ENCODE data around the gene PATZ1. TPM values are rescaled to one million over a fixed set of nuclear protein-coding genes. Genes with fewer than 3 reads are reported as not detected.
A peak's percentile ranks its signal among the peaks of the same experiment; 100 is the strongest.
"Not testable (repeated sequence)": the region's sequence is repeated elsewhere in the genome, so short reads cannot be mapped to it uniquely, and the experiment has no call there.

PATZ1 gene, protein sequence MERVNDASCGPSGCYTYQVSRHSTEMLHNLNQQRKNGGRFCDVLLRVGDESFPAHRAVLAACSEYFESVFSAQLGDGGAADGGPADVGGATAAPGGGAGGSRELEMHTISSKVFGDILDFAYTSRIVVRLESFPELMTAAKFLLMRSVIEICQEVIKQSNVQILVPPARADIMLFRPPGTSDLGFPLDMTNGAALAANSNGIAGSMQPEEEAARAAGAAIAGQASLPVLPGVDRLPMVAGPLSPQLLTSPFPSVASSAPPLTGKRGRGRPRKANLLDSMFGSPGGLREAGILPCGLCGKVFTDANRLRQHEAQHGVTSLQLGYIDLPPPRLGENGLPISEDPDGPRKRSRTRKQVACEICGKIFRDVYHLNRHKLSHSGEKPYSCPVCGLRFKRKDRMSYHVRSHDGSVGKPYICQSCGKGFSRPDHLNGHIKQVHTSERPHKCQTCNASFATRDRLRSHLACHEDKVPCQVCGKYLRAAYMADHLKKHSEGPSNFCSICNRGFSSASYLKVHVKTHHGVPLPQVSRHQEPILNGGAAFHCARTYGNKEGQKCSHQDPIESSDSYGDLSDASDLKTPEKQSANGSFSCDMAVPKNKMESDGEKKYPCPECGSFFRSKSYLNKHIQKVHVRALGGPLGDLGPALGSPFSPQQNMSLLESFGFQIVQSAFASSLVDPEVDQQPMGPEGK
- 15.0 TPM for polyA plus RNA-seq (2013, experiment 1 of 2; ENCODE audit: insufficient read length)
- 8.7 TPM for polyA plus RNA-seq (2013, experiment 2 of 2; ENCODE audit: insufficient read length)

DNA sequence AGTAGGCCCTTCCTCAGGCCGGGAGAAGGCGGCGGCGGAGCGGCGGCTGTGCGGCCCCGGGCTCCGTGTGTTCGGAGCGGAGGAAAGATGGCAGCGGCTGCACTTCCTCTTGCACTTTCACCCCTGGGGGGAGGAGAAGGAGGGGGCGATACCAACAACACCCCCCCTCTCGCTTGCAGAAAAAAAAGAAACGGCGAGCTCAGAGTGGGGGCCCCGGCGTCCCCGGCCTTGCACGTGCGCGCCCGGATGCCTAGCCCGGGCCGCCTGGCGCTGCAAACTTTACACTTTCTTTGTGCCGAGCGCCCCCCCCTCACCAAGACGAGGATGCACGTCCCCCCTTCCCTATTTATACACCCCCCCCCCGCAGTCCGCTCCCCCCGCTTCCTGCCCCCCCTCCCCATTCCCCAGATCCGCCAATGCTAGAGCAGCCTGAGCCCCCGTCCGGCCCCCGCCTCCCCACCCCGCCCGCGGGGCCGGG, at the start of gene PATZ1:
Gene PATZ1, minus strand, starts transcription at position 92 of the 478 bp plus-strand sequence. CDS start 744 bp downstream, outside the sequence.
- peak; percentile 79 for DNase-seq

DNA sequence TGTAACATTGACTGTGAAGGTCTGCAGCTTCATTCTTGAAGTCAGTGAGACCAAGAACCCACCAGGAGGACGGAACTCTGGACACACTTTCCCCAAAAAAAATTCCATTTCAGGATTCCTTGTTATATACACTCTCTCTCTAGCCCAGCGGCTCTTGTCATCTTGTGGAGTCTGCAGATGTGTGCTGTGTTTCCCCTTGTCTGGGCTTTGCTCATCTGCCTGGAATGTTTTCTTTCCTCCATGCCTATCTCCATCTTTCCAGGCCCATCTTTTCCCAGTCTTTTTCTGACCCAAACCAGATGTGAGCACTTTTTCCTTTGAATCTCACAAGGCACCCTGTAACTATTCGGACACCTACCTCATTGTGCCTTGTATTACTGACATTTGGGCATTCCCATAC, 48.2 kb upstream of the PATZ1 start:
- DNase-seq, result peak; percentile 81

DNA sequence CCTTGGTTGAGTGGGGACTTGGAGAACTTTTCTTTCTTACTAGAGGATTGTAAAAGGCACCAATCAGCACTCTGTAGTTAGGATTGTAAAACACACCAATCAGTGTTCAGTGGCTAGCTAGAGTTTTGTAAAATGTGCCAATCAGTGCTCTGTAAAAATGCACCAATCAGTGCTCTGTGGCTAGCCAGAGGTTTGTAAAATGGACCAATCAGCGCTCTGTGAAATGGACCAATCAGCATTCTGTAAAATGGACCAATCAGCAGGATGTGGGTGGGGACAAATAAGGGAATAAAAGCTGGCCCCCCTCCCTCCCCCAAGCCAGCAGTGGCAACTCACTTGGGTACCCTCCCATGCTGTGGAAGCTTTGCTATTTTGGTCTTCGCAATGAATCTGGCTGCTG, 47.7 kb upstream of the PATZ1 start:
- DNase-seq, result peak; percentile 19

DNA sequence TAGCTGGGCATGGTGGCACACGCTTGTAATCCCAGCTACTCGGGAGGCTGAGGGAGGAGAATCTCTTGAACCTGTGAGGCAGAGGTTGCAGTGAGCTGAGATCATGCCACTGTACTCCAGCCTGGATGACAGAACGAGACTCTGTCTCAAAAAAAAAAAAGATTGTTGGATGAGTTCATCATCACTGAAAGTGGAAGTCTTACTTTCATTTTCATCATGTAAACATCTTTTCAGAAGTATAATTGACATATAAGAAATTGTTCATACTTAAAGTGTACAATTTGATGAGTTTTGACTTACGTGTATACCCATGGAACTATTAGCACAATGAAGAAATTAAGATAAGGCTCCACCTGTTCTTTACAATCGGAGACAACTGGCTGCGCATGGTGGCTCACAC, 32.5 kb upstream of the PATZ1 start:
- DNase-seq, result not testable (repeated sequence)

DNA sequence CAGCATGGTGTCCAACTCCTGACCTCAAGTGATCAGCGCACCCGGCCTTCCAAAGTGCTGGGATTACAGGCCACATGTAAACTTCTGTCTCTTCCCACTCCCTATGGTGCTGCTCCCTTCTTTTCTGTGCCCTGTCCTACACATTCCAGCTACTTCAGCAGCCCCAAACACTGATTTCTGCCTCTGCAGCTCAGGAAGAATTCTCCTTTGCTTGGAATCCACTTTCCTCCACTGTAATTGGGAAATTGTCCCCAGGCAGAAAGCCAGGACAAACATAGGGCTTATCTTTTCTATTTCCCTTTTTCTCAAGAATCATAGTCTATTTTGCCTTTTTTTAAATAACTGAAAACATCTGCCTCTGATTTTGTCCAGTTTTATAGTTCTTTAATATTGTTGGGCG, 32.0 kb upstream of the PATZ1 start:
- DNase-seq, result peak; percentile 56

DNA sequence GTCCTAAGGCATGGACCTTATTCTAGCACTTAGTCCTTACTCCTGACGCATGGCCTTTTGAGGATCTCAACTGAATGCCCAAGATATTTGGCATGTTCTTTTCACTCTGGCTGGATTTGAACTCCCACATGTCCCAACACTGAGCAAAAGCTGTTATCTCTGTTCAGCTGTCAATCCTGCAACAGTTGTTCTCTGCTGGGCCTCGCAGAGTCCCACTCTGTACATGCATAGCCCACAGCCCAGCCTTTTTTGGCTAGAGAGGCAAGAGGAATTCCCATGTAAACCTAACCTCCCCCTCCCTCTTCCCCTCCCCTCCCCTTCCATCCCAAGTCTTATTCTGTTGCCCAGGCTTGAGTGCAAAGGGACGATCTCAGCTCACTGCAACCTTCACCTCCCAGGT, 31.5 kb upstream of the PATZ1 start:
- DNase-seq, result no peak

DNA sequence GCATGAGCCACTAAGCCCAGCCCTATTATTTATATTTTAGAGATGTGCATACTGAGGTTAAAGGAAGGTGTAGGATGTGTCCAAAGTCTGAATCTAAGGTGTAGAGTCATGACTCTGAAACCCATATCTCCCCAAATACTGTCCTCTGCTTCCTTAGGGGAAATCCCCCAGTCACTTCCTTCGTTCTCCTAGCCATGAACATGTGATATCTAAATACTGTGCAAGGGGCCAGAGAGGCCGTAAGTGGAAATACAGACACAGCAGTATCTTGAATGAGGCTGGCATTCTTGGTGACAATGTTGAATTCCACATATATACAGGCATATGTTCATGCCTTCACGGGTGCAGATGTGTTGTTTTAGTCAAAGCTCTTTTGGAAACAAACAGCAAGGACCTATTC, 21.3 kb upstream of the PATZ1 start:
- no peak for DNase-seq

DNA sequence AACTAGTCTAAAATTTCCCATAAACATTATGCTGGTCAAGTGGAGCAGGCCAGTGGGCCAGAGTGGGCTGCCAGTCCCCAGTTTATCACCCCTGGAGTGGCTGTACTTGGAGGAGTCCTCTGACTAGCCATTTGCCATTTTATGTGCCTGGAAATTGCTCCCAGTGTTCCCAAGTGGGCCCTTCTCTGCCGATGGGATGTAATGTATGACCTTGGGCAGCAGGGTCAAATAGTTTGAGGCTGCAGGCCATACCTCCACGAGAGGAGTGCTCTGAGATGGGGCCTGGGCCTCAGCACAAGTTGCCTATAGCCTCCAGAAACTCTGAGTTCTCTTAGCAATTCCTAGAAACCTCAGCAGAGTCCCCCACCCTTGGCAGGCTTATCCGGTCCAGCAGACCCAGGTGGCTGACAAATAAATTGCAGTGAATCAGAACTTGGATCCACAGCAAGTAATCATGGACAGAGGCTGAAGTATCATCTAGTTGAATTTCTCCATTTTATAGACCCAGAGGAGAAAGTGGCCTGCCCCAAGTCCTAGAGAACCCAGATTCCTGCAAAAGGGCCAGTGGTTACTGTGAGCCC, 17.8 kb upstream of the PATZ1 start:
- DNase-seq, result no peak

DNA sequence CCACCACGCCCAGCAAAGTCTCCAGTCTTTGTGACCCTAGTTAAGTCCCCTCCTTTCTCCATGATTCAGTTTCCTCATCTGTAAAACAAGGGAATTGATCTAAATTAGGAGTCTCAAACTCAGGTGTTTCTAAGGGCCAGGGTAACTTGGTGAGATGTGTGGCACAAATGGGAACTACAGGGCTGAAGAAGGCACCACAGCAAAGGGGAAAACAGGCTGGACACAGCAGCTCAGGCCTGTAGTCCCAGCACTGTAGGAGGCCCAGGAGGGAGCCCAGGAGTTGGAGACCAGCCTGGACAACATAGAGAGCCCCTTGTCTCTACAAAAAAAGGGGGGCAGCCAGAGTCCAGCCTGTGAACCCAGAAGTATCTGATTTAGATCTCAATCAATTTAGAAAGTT, 15.6 kb upstream of the PATZ1 start:
- DNase-seq, result no peak

DNA sequence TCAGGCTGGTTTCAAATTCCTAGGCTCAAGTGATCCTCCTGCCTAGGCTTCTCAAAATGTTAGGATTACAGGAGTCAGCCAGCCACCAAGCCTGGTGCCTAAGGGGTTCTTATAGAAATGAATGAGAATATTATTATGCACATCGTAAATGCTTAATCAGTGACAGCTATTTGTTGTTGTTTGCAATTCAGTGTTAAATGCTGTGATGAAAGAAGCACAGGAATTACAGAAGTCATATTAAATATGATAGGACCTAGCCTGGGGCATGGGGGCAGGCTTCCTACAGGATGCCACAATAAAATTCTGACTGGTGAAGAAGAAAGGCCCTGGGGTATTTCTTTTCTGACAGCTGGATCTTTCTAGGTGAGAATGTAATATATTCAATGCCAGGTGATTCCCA, 13.9 kb upstream of the PATZ1 start:
- no peak for DNase-seq

DNA sequence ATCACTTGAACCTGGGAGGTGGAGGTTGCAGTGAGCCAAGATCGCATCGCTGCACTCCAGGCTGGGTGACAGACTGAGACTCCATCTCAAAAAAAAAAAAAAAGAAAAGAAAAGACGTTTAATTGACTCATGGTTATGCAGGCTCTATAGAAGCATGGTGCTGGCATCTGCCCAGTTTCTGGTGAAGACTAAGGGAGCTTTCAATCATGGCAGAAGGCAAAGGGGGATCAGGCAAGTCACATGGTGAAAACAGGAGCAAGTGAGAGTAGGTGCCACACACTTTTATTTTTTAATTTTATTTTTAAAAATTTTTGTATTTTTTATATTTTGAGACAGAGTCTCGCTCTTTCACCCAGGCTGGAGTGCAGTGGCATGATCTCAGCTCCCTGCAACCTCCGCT, 8.4 kb upstream of the PATZ1 start:
- DNase-seq, result no peak

DNA sequence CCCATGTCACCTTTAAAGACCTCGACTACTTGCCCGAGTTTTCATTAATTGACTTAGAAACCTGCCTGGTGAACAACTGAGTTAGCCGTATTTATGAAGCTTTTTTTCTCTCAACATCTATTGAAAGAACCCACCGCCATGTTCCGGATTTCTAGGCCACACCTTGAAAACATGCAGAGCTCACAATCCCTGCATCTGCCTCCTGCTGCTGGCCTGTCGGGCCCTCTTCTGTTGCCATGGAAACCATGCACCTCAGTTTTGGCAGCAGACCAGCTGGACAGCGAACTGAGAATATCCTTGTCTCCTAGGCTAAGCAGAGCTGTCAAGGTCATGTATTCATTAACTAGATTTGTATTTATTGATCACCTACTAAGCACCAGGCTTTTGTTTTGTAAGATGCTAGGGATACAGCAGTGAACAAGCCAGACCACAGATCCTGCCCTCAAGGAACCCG, 4.3 kb upstream of the PATZ1 start:
- DNase-seq, result peak; percentile 27

DNA sequence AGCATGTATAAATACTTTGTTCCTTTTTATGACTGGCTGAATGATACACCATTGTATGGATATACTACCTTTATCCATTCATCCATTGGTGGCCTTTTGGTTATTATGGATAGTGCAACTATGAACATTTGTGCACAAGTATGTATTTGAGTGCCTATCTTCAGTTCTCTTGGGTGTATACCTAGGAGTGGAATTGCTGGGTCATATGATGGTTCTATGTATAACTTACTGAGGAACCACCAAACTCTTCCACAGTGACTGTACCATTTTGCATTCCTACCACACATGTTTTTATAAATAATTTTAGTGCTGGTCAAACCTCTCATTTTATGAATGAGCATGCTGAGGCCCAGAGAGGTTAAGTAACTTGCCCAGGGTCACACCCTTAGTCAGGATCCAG, 3.8 kb upstream of the PATZ1 start:
- DNase-seq, result no peak

DNA sequence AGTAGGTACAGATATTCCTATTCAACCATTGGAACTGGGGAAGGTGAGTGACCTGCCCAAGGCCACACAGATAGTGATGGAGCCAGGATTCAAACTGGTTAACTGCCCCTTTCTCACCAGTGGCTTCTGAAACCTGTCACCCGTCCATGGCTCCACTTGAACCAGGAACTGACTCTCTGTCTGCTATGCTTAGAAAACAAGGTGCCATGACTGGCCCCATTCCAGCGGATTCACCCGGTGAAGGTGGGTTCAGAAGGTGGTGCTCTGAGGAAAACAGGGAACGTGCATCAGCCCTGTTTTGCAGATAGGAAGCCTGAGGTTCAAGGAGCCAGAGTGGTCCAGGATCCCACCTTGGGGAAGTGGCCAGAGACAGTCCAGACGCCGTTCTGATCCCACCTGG, 2.6 kb upstream of the PATZ1 start:
- no peak for DNase-seq

DNA sequence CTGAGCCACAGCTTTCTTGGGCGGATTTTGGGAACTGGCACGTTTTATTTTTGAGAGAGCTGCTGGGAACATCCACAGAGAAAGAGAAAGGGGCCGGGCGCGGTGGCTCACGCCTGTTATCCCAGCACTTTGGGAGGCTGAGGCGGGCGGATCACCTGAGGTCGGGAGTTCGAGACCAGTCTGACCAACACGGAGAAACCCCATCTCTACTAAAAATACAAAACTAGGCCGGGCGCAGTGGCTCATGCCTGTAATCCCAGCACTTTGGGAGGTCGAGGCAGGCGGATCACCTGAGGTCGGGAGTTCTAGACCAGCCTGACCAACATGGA, 1.8 kb upstream of the PATZ1 start:
- DNase-seq, result not testable (repeated sequence)

DNA sequence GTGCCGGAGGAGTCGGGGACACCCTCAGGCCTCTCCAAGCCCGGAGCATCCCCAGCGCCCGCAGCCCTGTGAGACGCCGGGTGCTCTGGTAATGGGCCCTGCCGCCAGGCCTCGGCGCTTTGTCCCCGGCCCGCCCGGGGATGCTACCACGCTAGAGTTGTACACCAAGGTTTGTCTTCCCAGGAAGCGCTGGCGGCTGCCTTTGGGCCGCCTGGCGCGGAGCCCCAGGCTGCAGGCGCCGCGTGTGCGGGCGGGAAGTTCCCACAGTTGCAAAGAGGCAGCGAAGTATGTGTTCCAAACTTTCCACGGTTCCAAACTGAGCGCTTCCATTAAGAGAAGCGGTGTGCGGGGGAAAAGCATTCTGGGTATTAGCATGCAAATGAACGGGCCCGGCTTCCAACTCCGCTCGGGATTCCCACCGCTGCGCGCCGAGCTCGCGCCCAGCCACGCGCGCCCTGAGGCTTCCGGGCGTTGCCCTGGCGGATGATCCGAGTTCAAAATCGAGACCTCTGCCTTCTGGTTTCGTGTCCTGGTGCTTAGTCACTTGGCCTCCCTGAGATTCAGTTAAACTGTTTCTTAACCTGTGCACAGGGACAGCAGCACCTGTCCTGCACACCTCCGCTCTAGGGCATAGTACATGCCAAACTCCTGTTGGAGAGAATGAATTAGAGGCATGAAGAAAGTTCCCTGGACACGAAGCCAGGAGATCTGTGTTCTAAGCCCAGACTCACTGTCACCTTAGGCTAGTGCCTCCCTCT, 1.3 kb upstream of the PATZ1 start:
- DNase-seq, result peak; percentile 68

DNA sequence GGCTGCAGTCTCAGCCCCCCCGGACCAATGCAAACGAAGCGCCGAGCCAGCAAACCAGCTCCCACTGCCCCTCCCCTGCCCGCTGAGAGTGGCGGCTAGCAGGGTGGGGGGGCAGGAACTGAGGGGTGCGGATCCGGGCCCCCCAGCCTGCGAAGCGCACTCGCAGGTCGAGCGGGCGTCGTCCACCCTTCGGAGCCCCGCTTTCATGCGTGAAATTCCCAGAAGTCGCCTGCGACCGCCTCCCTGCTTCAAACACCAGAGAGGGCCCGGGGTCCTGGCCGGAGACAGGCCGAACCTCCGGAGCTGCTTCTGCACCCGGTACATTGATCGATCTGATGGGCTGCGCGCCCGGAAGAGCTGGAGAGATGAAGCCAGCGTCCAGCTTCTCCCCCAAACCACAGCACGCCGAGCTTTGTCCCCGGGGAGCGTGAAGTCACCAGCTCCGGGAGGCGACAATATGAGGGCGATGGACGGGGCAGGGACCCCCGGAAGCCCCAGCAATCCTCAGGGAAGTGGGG, 646 bp upstream of the PATZ1 start:
- DNase-seq, result peak; percentile 44

DNA sequence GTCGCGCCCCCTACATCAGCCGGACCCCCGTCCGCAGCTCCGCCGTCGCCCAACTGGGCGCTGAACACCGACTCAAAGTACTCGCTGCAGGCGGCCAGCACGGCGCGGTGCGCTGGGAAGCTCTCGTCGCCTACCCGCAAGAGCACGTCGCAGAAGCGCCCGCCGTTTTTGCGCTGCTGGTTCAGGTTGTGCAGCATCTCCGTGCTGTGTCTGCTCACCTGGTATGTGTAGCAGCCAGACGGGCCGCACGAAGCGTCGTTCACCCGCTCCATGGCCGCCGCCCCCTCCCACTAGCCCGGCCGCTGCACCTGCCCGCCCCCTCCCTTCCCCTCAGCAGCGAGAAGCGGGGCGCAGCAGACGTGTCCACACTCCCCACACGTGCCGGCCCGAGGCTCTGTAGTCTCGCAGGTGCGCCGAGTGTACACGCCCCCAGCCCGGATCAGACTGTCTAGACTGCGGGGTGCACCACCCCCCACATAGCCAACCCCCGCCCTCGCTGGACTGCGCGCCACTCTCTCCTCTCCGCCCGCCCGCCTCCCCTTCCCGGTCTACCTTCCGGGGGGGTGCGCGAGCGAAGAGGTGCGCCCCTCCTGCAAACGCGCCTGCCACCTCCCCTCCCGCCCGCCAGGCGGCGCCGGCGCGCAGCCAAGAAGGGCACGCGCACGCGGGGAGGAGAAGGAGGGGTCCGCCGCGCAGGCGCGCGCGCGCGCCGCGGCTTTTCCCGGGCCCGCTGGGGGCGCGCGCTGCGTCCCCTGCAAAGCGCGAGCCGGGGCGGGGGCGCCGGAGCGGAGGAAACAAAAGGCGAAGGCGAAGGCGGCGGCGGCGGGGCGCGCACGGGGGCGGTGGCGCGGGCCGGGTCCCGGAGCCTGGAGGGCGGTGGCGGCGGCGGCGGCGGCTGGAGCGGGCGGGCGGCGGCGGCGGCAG, 553 bp downstream of the PATZ1 start:
- peak; percentile 89 for DNase-seq

DNA sequence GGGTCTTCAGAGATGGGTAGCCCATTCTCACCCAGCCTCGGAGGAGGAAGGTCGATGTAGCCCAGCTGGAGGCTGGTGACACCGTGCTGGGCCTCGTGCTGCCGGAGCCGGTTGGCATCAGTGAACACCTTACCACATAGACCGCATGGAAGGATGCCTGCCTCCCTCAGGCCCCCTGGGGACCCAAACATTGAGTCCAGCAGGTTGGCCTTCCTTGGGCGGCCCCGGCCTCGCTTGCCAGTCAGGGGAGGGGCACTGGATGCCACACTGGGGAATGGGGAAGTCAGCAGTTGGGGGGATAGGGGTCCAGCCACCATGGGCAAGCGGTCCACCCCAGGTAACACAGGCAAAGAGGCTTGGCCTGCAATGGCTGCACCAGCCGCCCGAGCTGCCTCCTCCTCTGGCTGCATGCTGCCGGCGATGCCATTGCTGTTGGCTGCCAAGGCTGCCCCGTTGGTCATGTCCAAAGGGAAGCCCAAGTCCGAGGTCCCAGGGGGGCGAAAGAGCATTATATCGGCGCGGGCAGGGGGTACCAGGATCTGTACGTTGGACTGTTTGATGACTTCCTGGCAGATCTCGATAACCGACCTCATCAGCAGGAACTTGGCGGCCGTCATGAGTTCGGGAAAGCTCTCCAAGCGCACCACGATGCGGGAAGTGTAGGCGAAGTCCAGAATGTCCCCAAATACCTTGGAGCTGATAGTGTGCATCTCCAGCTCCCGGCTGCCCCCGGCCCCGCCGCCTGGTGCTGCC, 1.4 kb downstream of the PATZ1 start:
- DNase-seq, result peak; percentile 40

DNA sequence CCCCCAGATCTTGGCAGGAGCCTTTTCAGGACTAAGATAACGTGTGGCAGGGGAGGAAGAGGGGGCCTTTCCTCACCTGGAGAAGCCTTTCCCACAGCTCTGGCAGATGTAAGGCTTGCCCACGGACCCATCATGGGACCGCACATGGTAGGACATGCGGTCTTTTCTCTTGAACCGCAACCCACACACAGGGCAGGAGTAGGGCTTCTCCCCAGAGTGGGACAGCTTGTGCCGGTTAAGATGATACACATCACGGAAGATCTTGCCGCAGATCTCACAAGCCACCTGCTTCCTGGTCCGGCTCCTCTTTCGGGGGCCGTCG, 1.9 kb downstream of the PATZ1 start:
- no peak for DNase-seq
